T-cell (primary cell): ENCODE results near the gene GTSE1. TPM values are rescaled to one million over a fixed set of nuclear protein-coding genes. Genes with fewer than 3 reads are reported as not detected.

Experiments used
- ATAC-seq, 4 experiments: fragments of 200-7000 bp in 3 of 4; fragments of 150-1000 bp in 1 of 4; cut with Tn5 transposase; replicated peaks in 1 of 4; 1 replicate in 3 of 4; 2 replicates in 1 of 4; pipeline ENCODE4 v1.10.0; 2021; ENCODE audit warnings: moderate library complexity in 3 of 4, mild to moderate bottlenecking in 2 of 4, moderate number of reproducible peaks in 1 of 4
- CTCF ChIA-PET, 2 donors: fragments of 300-600 bp; sonication (Branson Sonifier 250); formaldehyde crosslinking; loops; one replicate each; lab custom pipeline; 2022; ENCODE audit warnings: antibody characterized with exemption in 2 of 2; lab: Charles Lee
- POLR2A ChIA-PET, 2 donors: fragments of 300-600 bp; sonication (Branson Sonifier 250); formaldehyde crosslinking; loops; one replicate each; lab custom pipeline; 2022; ENCODE audit warnings: antibody characterized with exemption in 2 of 2; lab: Charles Lee
- DNase-seq, 35 experiments: peaks; one replicate each; pipeline versions ENCODE4 v3.0.0 to v3.0.0-alpha.2; 2013 to 2023
- H3K27ac ChIP-seq: one replicate; pipeline ENCODE4 v1.5.1; 2013; ENCODE audit warnings: low read length
- H3K27me3 ChIP-seq, 2 experiments: replicated peaks in 1 of 2; 1 replicate in 1 of 2; 2 replicates in 1 of 2; pipeline versions ENCODE4 v1.6.1 to v1.7.0; 2013; ENCODE audit warnings: low read length in 1 of 2, mixed read lengths in 1 of 2; ENCODE audit not compliant: control insufficient read depth in 2 of 2, insufficient read depth in 2 of 2; ENCODE audit errors: extremely low read depth in 1 of 2
- H3K36me3 ChIP-seq, 2 donors: 1 replicate in 1 of 2; 2 replicates in 1 of 2; pipeline versions ENCODE4 v1.6.1 to v1.7.0; 2013; ENCODE audit warnings: low read length in 1 of 2; ENCODE audit not compliant: control insufficient read depth in 2 of 2, insufficient read depth in 1 of 2; ENCODE audit errors: extremely low read depth in 1 of 2
- H3K4me1 ChIP-seq, 2 experiments: 1 replicate in 1 of 2; 2 replicates in 1 of 2; pipeline versions ENCODE4 v1.6.1 to v1.7.0; 2013; ENCODE audit warnings: low read length in 2 of 2, mixed read lengths in 1 of 2; ENCODE audit not compliant: insufficient read depth in 2 of 2, control insufficient read depth in 1 of 2; ENCODE audit errors: extremely low read depth in 1 of 2
- H3K4me3 ChIP-seq, 2 donors: 1 replicate in 1 of 2; 2 replicates in 1 of 2; pipeline versions ENCODE4 v1.5.1 to v1.7.0; 2013; ENCODE audit warnings: mild to moderate bottlenecking in 2 of 2, low read length in 1 of 2, moderate library complexity in 1 of 2; ENCODE audit not compliant: control insufficient read depth in 1 of 2; ENCODE audit errors: extremely low read depth in 1 of 2
- H3K9me3 ChIP-seq: 2 replicates; pipeline ENCODE4 v1.7.0; 2013
- H3K27ac Mint-ChIP-seq, 2 donors: one replicate each; pipeline ENCODE4 v1.8.0; 2020 to 2021; ENCODE audit warnings: mild to moderate bottlenecking in 2 of 2, mixed read lengths in 2 of 2
- H3K27me3 Mint-ChIP-seq, 2 donors: one replicate each; pipeline ENCODE4 v1.8.0; 2021 to 2022; ENCODE audit warnings: mixed read lengths in 2 of 2
- H3K36me3 Mint-ChIP-seq: one replicate; pipeline ENCODE4 v1.8.0; 2021; ENCODE audit warnings: mixed read lengths
- H3K4me1 Mint-ChIP-seq, 3 donors: one replicate each; pipeline ENCODE4 v1.8.0; 2020 to 2022; ENCODE audit warnings: mixed read lengths in 3 of 3, mild to moderate bottlenecking in 1 of 3
- H3K4me3 Mint-ChIP-seq, 3 donors: one replicate each; pipeline ENCODE4 v1.8.0; 2020 to 2022; ENCODE audit warnings: mild to moderate bottlenecking in 3 of 3, mixed read lengths in 3 of 3, moderate library complexity in 3 of 3
- H3K9me3 Mint-ChIP-seq, 3 donors: one replicate each; pipeline ENCODE4 v1.8.0; 2020 to 2022; ENCODE audit warnings: mixed read lengths in 3 of 3
- WGBS: methylation state at CpG from one replicate; pipeline ENCODE4 v1.1.5; 2013; ENCODE audit warnings: missing lambda C conversion rate; ENCODE audit not compliant: insufficient coverage; 5-methylcytosine and 5-hydroxymethylcytosine counted together
- total RNA-seq, 35 experiments: library from RNA in 6 of 35; stranded (reverse) in 6 of 35; fragments of 120-200 nt in 1 of 35; gene quantifications; one replicate each; pipeline versions ENCODE4 v1.2.1 to v1.2.4 and lab custom pipeline; 2013 to 2026

Gene GTSE1, protein sequence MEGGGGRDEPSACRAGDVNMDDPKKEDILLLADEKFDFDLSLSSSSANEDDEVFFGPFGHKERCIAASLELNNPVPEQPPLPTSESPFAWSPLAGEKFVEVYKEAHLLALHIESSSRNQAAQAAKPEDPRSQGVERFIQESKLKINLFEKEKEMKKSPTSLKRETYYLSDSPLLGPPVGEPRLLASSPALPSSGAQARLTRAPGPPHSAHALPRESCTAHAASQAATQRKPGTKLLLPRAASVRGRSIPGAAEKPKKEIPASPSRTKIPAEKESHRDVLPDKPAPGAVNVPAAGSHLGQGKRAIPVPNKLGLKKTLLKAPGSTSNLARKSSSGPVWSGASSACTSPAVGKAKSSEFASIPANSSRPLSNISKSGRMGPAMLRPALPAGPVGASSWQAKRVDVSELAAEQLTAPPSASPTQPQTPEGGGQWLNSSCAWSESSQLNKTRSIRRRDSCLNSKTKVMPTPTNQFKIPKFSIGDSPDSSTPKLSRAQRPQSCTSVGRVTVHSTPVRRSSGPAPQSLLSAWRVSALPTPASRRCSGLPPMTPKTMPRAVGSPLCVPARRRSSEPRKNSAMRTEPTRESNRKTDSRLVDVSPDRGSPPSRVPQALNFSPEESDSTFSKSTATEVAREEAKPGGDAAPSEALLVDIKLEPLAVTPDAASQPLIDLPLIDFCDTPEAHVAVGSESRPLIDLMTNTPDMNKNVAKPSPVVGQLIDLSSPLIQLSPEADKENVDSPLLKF
- 1 to 10 TPM in 1 of 5 donors, under 1 TPM in 4; 0.44 to 1.3 (median 0.61) TPM for total RNA-seq
- total RNA-seq (2013), result 0.33 TPM
- 0.05 to 4.5 (median 0.35) reads per million in 29 experiments for total RNA-seq (lab: John Stamatoyannopoulos, UW)

DNA sequence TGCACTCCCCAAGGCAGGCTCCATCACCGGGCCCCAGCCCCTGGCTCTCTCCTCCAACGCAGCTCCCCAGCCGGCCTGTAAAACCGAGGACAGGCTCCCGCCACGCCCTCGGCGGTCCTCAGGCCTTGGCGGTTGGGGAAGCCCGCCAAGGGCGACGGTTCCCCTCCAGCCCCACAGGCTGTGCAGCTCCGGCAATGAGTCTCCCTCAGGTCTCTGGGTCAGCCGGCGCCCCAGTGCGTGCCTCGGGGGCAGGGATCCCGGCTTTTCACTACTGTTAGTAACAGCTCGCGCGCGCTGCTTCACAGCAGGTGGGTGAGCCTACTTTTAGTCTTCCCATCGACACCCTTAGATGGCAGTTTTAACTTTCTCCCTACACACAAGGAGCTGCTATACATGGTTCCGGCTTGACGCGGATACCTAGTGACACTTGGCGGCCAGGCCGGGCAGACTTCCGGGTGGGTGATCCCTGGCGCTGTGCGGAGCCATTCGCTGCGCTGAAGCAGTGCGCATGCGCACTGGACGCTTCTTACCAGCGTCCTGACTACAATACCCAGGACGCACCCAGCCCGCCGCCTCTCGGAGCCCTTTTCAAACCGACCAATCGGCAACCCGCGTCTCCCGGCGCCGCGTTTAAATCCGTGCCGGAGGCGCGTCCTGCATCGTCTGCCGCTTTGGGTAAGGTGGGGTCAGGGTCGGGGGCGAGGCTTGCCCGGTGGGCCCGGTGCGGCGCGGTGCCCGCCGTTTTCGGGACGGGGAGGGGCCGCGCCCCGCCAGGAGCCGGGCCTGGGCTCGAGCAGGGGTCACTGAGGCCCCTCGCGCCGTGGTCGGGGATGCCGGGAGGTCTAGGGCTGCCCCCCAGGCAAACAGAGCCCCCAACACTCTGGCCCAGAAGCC lies at the start of gene GTSE1:
Gene GTSE1, plus strand, starts transcription at position 614 of the 894 bp plus-strand sequence. CDS start 531 bp downstream, outside the sequence.
- H3K9me3 ChIP-seq, result no peaks in the 10 kb centered on the region
- CTCF ChIA-PET, result interaction anchor here in 1 of 2 donors (0.9 to 1.2 kb wide), 4 partner anchors 15 to 71 kb away, joined by 3 to 5 read pairs (median 3); no protein-coding TSS in a partner anchor
- peaks cover 0 to 5% of the 10 kb centered on the region in 2 experiments for H3K27me3 ChIP-seq
- POLR2A ChIA-PET, result no interaction called here
- peak within 1 kb of the TSS; percentile 84 to 95 (median 84) for H3K4me3 Mint-ChIP-seq
- H3K27ac ChIP-seq, result peak within 1 kb of the TSS; percentile 89
- H3K9me3 Mint-ChIP-seq, result no peaks in the 10 kb centered on the region
- H3K4me3 ChIP-seq, result peak within 1 kb of the TSS; percentile 68 to 69
- peaks cover 0 to 8% of the 10 kb centered on the region in 2 donors for H3K36me3 ChIP-seq
- H3K4me1 ChIP-seq, result peaks cover 2 to 40% of the 10 kb centered on the region in 2 experiments
- peak within 1 kb of the TSS; percentile 97 to 98 for H3K27ac Mint-ChIP-seq
- peaks cover 26 to 29% (median 28%) of the 10 kb centered on the region in 3 donors for H3K4me1 Mint-ChIP-seq
- 1% methylated on average over 55 of the region's 76 CpGs for WGBS
- ATAC-seq (peak; percentile 98 to 99 (median 99)), DNase-seq (peak; percentile 90 to 99 (median 97))
- peaks cover 0 to 9% of the 10 kb centered on the region in 2 donors for H3K27me3 Mint-ChIP-seq
- peaks cover 6% of the 10 kb centered on the region for H3K36me3 Mint-ChIP-seq

DNA sequence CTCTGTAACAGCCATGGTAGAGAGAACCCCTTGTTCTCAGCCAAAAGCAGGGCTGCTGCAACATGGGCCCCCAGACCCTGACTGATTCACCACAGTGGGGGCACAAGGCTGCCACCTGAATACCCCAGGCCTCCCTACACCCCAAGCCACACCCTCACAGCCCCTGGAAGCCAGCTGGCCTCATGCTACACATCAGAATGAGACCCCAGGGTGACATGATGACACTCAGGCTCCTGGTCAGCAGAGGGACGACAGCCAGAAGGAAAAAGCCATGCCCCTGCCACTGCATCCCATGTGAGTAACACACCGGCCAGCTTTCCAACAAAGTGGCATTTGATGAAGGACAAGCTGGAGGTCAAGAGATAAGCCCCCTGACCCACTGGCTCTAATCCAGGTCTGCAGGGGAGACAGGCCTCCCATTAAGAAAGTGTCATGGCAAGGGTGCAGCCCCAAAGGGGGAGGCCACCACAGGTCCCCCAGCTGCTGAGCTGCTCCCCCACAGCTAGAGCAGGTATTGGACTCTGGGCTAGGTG lies 49.2 kb upstream of the GTSE1 start:
- H3K27me3 Mint-ChIP-seq, result no peaks in the 10 kb centered on the region
- CTCF ChIA-PET, result no interaction called here
- Histone ChIP-seq H3K4me3 (no peak overlapping the region), H3K27ac (no peak overlapping the region), H3K36me3 (peaks cover 6 to 26% of the 10 kb centered on the region in 2 donors), H3K4me1 (peaks cover 2 to 26% of the 10 kb centered on the region in 2 experiments), H3K9me3 (no peaks in the 10 kb centered on the region), H3K27me3 (no peaks in the 10 kb centered on the region)
- peaks cover 24 to 36% (median 24%) of the 10 kb centered on the region in 3 donors for H3K4me1 Mint-ChIP-seq
- no peak overlapping the region for H3K4me3 Mint-ChIP-seq
- ATAC-seq, result no peak
- no peak for DNase-seq
- peaks cover 9% of the 10 kb centered on the region for H3K36me3 Mint-ChIP-seq
- H3K9me3 Mint-ChIP-seq, result no peaks in the 10 kb centered on the region
- no peak overlapping the region for H3K27ac Mint-ChIP-seq
- WGBS, result 100% methylated on average over 2 of the region's 2 CpGs
- POLR2A ChIA-PET, result no interaction called here

DNA sequence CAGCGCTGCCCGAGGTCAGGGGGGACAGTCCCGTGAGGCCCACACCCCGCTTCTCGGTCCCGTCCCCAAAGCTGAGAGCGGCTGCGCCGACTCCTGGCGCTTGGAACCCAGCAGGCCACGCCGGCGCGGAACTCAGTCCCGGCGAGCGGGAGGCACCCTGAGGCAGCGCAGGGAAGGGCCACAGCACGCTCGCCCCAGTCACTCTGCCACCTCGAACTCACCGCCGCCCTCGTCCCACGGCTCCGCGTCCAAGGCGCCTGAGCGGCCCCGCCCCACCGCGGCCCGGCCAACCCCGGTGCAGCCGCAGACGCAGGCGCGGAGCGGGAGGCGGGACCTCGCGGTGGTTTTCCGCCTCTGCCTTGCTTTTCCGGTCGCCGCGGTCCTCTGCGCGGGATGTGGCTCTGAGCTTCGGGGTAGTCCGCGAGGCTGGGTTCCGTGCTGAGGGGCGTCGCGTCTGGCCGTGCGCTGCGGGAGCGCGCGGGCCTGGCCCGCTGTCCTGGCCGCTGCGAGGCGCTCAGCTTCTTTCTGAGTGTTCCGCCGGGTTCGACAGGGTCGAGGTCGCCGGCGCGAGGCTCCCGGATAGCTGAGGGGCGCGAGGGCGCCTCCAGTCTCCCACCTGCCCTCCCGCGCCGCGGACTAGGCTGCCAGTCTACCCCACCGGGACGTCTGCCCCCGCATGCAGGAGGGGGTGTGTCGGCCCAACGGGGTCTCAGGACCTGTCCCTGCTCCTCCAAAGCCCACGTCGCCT lies 46.5 kb upstream of the GTSE1 start, which contains the start of gene CDPF1:
Gene CDPF1, minus strand, starts transcription at position 259 of the 748 bp plus-strand sequence. CDS start 2,009 bp downstream, outside the sequence.
- ChIA-PET CTCF (interaction anchor here in 1 of 2 donors (1.0 kb wide), 1 partner anchor 17 kb away, joined by 3 read pairs; the partner anchor contains the start of gene TTC38), POLR2A (interaction anchor here in 1 of 2 donors (1.0 kb wide), 1 partner anchor 18 kb away, joined by 11 read pairs; the partner anchor contains the start of gene TTC38)

DNA sequence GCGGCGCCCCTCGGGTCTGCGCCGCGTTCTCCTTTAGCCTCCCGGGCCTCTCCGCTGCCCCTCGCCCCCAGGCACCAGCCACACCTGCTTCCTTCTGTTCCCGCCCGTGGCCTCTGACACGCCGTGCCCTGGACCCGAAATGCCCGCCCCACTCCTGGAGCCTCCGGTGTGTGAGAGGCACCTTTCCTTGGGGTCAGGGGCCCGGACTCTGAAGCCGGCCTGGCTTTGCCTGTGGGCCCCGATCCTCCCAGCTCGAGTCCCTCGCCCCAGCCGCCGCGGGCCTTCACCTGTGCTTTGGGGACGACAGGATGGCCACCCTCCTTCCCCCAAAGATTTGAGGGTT lies 45.9 kb upstream of the GTSE1 start:
- H3K4me3 ChIP-seq, result peak overlapping the region; percentile 76 to 80
- peaks cover 0 to 6% of the 10 kb centered on the region in 2 donors for H3K36me3 ChIP-seq
- peak overlapping the region; percentile 52 for H3K27ac ChIP-seq
- ChIA-PET POLR2A (interaction anchor here in 1 of 2 donors (1.0 kb wide), 1 partner anchor 18 kb away, joined by 11 read pairs; the partner anchor contains the start of gene TTC38), CTCF (interaction anchor here in 1 of 2 donors (1.0 kb wide), 1 partner anchor 17 kb away, joined by 3 read pairs; the partner anchor contains the start of gene TTC38)
- no peaks in the 10 kb centered on the region for H3K9me3 ChIP-seq
- H3K9me3 Mint-ChIP-seq, result no peaks in the 10 kb centered on the region
- H3K36me3 Mint-ChIP-seq, result no peaks in the 10 kb centered on the region
- no peaks in the 10 kb centered on the region for H3K27me3 ChIP-seq
- H3K27ac Mint-ChIP-seq, result peak overlapping the region; percentile 86 to 87
- peaks cover 25 to 34% (median 29%) of the 10 kb centered on the region in 3 donors for H3K4me1 Mint-ChIP-seq
- ATAC-seq (peak in 3 of 4 experiments; percentile 1 to 3 (median 2)), DNase-seq (peak in 2 of 35 experiments; percentile 14 to 16)
- 25% methylated on average over 25 of the region's 25 CpGs for WGBS
- H3K4me1 ChIP-seq, result peaks cover 2 to 26% of the 10 kb centered on the region in 2 experiments
- H3K27me3 Mint-ChIP-seq, result no peaks in the 10 kb centered on the region
- peak overlapping the region; percentile 81 to 84 (median 83) for H3K4me3 Mint-ChIP-seq

More for the DNA sequence above, 46.5 kb upstream of the GTSE1 start, which contains the start of gene CDPF1:
- Histone ChIP-seq H3K27me3 (no peaks in the 10 kb centered on the region), H3K27ac (peak within 1 kb of the TSS; percentile 52), H3K4me1 (peaks cover 2 to 26% of the 10 kb centered on the region in 2 experiments), H3K36me3 (peaks cover 0 to 7% of the 10 kb centered on the region in 2 donors), H3K4me3 (peak within 1 kb of the TSS; percentile 76 to 80), H3K9me3 (no peaks in the 10 kb centered on the region)
- Mint-ChIP-seq H3K27ac (peak within 1 kb of the TSS; percentile 86 to 87), H3K4me1 (peaks cover 25 to 36% (median 29%) of the 10 kb centered on the region in 3 donors), H3K4me3 (peak within 1 kb of the TSS; percentile 81 to 84 (median 83)), H3K27me3 (no peaks in the 10 kb centered on the region), H3K9me3 (no peaks in the 10 kb centered on the region), H3K36me3 (no peaks in the 10 kb centered on the region)
- under 1% methylated on average over 87 of the region's 89 CpGs for WGBS
- ATAC-seq (peak; percentile 94 to 96 (median 96)), DNase-seq (peak; percentile 76 to 95 (median 86))

DNA sequence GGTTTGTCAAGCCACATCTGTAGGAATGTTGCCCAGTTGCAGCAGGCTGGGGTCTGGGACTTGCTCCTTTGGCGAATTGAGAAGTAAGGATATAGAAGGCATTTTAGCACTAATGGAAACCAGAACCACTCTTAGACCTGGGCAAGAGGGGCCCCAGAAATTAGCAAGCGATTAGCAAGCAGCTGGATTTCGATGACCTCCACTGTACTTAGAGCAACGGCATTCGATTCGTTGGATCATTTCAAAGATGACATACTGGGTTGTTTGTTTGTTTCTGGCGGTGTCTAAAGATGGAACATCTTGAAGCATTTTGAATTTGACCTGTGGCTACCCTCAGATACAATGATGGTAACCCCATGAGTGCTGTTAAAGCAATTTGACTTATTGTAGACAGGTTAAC lies 45.4 kb upstream of the GTSE1 start:
- peak overlapping the region; percentile 86 to 87 for H3K27ac Mint-ChIP-seq
- no peaks in the 10 kb centered on the region for H3K9me3 Mint-ChIP-seq
- peak overlapping the region; percentile 81 to 84 (median 83) for H3K4me3 Mint-ChIP-seq
- 86% methylated on average over 6 of the region's 7 CpGs for WGBS
- H3K4me1 ChIP-seq, result peaks cover 2 to 26% of the 10 kb centered on the region in 2 experiments
- peak overlapping the region; percentile 76 to 80 for H3K4me3 ChIP-seq
- ATAC-seq (no peak), DNase-seq (no peak)
- ChIA-PET POLR2A (interaction anchor here in 1 of 2 donors (1.0 kb wide), 1 partner anchor 17 kb away, joined by 11 read pairs; the partner anchor contains the start of gene TTC38), CTCF (no interaction called here)
- H3K36me3 Mint-ChIP-seq, result no peaks in the 10 kb centered on the region
- no peaks in the 10 kb centered on the region for H3K9me3 ChIP-seq
- H3K27me3 Mint-ChIP-seq, result no peaks in the 10 kb centered on the region
- H3K36me3 ChIP-seq, result peaks cover 0 to 3% of the 10 kb centered on the region in 2 donors
- peaks cover 25 to 29% (median 28%) of the 10 kb centered on the region in 3 donors for H3K4me1 Mint-ChIP-seq
- H3K27ac ChIP-seq, result no peak overlapping the region
- H3K27me3 ChIP-seq, result no peaks in the 10 kb centered on the region
